GM23248 (cell line): Measurements from ENCODE around the gene PODXL2. TPM values are rescaled to one million over a fixed set of nuclear protein-coding genes. Genes with fewer than 3 reads are reported as not detected.

ENCODE experiments used
- DNase-seq: peaks from one replicate; pipeline ENCODE4 v3.0.0-alpha.2; 2015
- H2AFZ ChIP-seq: fragments of 200-600 bp; sonication (generic); 2 replicates; pipeline ENCODE4 v1.6.1; 2016; ENCODE audit warnings: antibody characterized with exemption
- H3F3A ChIP-seq: fragments of 200-600 bp; sonication (generic); 2 replicates; pipeline ENCODE4 v1.6.1; 2016; ENCODE audit warnings: mild to moderate bottlenecking, antibody characterized with exemption, mixed run types; ENCODE audit not compliant: insufficient read depth
- H3K27ac ChIP-seq: fragments of 200-600 bp; sonication (generic); 2 replicates; pipeline ENCODE4 v1.5.1; 2016; ENCODE audit warnings: mild to moderate bottlenecking
- H3K27me3 ChIP-seq: fragments of 200-600 bp; sonication (generic); replicated peaks from 2 replicates; pipeline ENCODE4 v1.6.1; 2016; ENCODE audit warnings: mild to moderate bottlenecking; ENCODE audit not compliant: insufficient read depth
- H3K36me3 ChIP-seq: fragments of 200-600 bp; sonication (generic); 2 replicates; pipeline ENCODE4 v1.6.1; 2016; ENCODE audit warnings: low read depth, mild to moderate bottlenecking
- H3K4me1 ChIP-seq: fragments of 200-600 bp; sonication (generic); 2 replicates; pipeline ENCODE4 v1.6.1; 2016; ENCODE audit warnings: mild to moderate bottlenecking; ENCODE audit not compliant: insufficient read depth
- H3K4me2 ChIP-seq: fragments of 200-600 bp; sonication (generic); one replicate; pipeline ENCODE4 v1.6.1; 2016; ENCODE audit warnings: mild to moderate bottlenecking; ENCODE audit not compliant: unreplicated experiment
- H3K4me3 ChIP-seq: fragments of 200-600 bp; sonication (generic); 2 replicates; pipeline ENCODE4 v1.5.1; 2016; ENCODE audit warnings: mild to moderate bottlenecking
- H3K79me2 ChIP-seq: fragments of 200-600 bp; sonication (generic); 2 replicates; pipeline ENCODE4 v1.6.1; 2016; ENCODE audit warnings: mild to moderate bottlenecking; ENCODE audit not compliant: insufficient read depth
- H3K9ac ChIP-seq: fragments of 200-600 bp; sonication (generic); 2 replicates; pipeline ENCODE4 v1.6.1; 2016; ENCODE audit warnings: mild to moderate bottlenecking
- H3K9me2 ChIP-seq: fragments of 200-600 bp; sonication (generic); 2 replicates; pipeline ENCODE4 v1.6.1; 2016; ENCODE audit warnings: mixed run types, mild to moderate bottlenecking, moderate library complexity; ENCODE audit not compliant: insufficient read depth
- H3K9me3 ChIP-seq: fragments of 200-600 bp; sonication (generic); one replicate; pipeline ENCODE4 v1.6.1; 2017; ENCODE audit warnings: low read depth
- H4K20me1 ChIP-seq: fragments of 200-600 bp; sonication (generic); 2 replicates; pipeline ENCODE4 v1.6.0; 2016; ENCODE audit not compliant: insufficient read depth
- EZH2 ChIP-seq: fragments of 200-600 bp; sonication (generic); IDR thresholded peaks from 2 replicates; pipeline ENCODE4 v1.6.1; 2018; ENCODE audit warnings: antibody characterized with exemption, mild to moderate bottlenecking; ENCODE audit not compliant: insufficient read depth, poor library complexity, severe bottlenecking
- EZH2phosphoT487 ChIP-seq: fragments of 200-600 bp; sonication (generic); IDR thresholded peaks from 2 replicates; pipeline ENCODE4 v1.6.1; 2018; ENCODE audit warnings: antibody characterized with exemption, moderate library complexity, mild to moderate bottlenecking, low read depth; ENCODE audit not compliant: insufficient read depth
- WGBS, 2 experiments: methylation state at CpG; one replicate each; pipeline ENCODE4 v1.1.6; 2015 to 2017; ENCODE audit warnings: low lambda C conversion rate in 2 of 2, low coverage in 1 of 2; ENCODE audit errors: missing lambda C conversion rate in 2 of 2; 5-methylcytosine and 5-hydroxymethylcytosine counted together
- in situ Hi-C: fragments of 300-500 bp; cut with MboI; formaldehyde crosslinking; loops from 2 replicates; pipeline ENCODE4 v1.15.0; 2020
- polyA plus RNA-seq: library from polyadenylated mRNA; unstranded; fragments of >200 nt; fragmentation: Nextera tagmentation; extraction: Ambion mirVana; gene quantifications from 2 replicates; pipeline ENCODE4 v1.2.1, GENCODE V29; 2016
- total RNA-seq: library from RNA; depleted of rRNA; stranded (reverse); fragments of >200 nt; shearing (Covaris generic); gene quantifications from 2 replicates; pipeline ENCODE4 v1.2.3, GENCODE V29; 2014

PODXL2 gene
- total and polyA plus RNA-seq, 2 experiments from 2014 or later, result 1.8 to 2.5 TPM

- in situ Hi-C loops, result no loop called here
These were observed 7.0 kb upstream of the PODXL2 start for GRCh38 chr3:127622031-127622430.

GRCh38 chr3:127622772-127623576 lies 6.0 kb upstream of the PODXL2 start:
- H3K4me1 ChIP-seq, result no peaks in the 10 kb centered on the region
- H3K79me2 ChIP-seq, result no peaks in the 10 kb centered on the region
- no peak overlapping the region for H3K4me3 ChIP-seq
- no peaks in the 10 kb centered on the region for H3K36me3 ChIP-seq
- H3K27ac ChIP-seq, result no peak overlapping the region
- no peaks in the 10 kb centered on the region for H4K20me1 ChIP-seq
- H3K9ac ChIP-seq, result no peak overlapping the region
- no peak overlapping the region for H3K4me2 ChIP-seq
- 82 to 83% methylated on average over 8 of the region's 8 CpGs for WGBS, 2 experiments
- TF ChIP-seq EZH2phosphoT487 (no peak), EZH2 (no peak)
- in situ Hi-C loops, result no loop called here
- DNase-seq, result no peak
- peaks cover 3% of the 10 kb centered on the region; the same call in 1 of the 2 replicates for H3F3A ChIP-seq
- H3K9me2 ChIP-seq, result no peaks in the 10 kb centered on the region
- H3K9me3 ChIP-seq, result no peaks in the 10 kb centered on the region
- H3K27me3 ChIP-seq, result peaks cover 2% of the 10 kb centered on the region; the same call in 1 of the 2 replicates
- H2AFZ ChIP-seq, result no peak overlapping the region

More at GRCh38 chr3:127622031-127622430, 7.0 kb upstream of the PODXL2 start:
- no peaks in the 10 kb centered on the region for H3K9me3 ChIP-seq
- no peak overlapping the region for H3K27ac ChIP-seq
- no peaks in the 10 kb centered on the region for H3K36me3 ChIP-seq
- H4K20me1 ChIP-seq, result no peaks in the 10 kb centered on the region
- H3K4me2 ChIP-seq, result no peak overlapping the region
- no peaks in the 10 kb centered on the region for H3K4me1 ChIP-seq
- H3K27me3 ChIP-seq, result no peaks in the 10 kb centered on the region
- H3K4me3 ChIP-seq, result no peak overlapping the region
- no peak for TF ChIP-seq EZH2phosphoT487
- no peak for TF ChIP-seq EZH2
- H2AFZ ChIP-seq, result no peak overlapping the region
- WGBS, 2 experiments, result 96% methylated on average over 11 of the region's 11 CpGs
- no peak for DNase-seq
- H3K9ac ChIP-seq, result no peak overlapping the region
- H3K79me2 ChIP-seq, result no peaks in the 10 kb centered on the region
- no peaks in the 10 kb centered on the region for H3K9me2 ChIP-seq
- no peaks in the 10 kb centered on the region for H3F3A ChIP-seq

GRCh38 chr3:127624063-127624462 lies 4.9 kb upstream of the PODXL2 start:
- no peaks in the 10 kb centered on the region for H3K36me3 ChIP-seq
- peaks cover 10% of the 10 kb centered on the region; the same call in 1 of the 2 replicates for H3K27me3 ChIP-seq
- H3K4me2 ChIP-seq, result no peak overlapping the region
- no peak overlapping the region for H3K9ac ChIP-seq
- H3F3A ChIP-seq, result peaks cover 8% of the 10 kb centered on the region
- no peaks in the 10 kb centered on the region for H3K9me3 ChIP-seq
- H3K4me1 ChIP-seq, result no peaks in the 10 kb centered on the region
- H3K79me2 ChIP-seq, result no peaks in the 10 kb centered on the region
- no peak overlapping the region for H2AFZ ChIP-seq
- no peaks in the 10 kb centered on the region for H4K20me1 ChIP-seq
- no peak overlapping the region for H3K4me3 ChIP-seq
- WGBS, 2 experiments, result 82 to 84% methylated on average over 5 of the region's 5 CpGs
- no peak overlapping the region for H3K27ac ChIP-seq
- no peaks in the 10 kb centered on the region for H3K9me2 ChIP-seq
- TF ChIP-seq EZH2phosphoT487, result no peak
- no peak for TF ChIP-seq EZH2
- no peak for DNase-seq
- in situ Hi-C loops, result no loop called here

- Histone ChIP-seq H3K4me1 (no peaks in the 10 kb centered on the region), H3K27me3 (peaks cover 20% of the 10 kb centered on the region), H3K4me3 (no peak overlapping the region), H3K9me2 (no peaks in the 10 kb centered on the region), H3F3A (peaks cover 8% of the 10 kb centered on the region), H2AFZ (no peak overlapping the region), H3K9me3 (no peaks in the 10 kb centered on the region), H3K36me3 (no peaks in the 10 kb centered on the region), H4K20me1 (no peaks in the 10 kb centered on the region), H3K79me2 (no peaks in the 10 kb centered on the region), H3K9ac (no peak overlapping the region), H3K27ac (no peak overlapping the region), H3K4me2 (no peak overlapping the region)
- TF ChIP-seq EZH2phosphoT487 (no peak), EZH2 (no peak)
- in situ Hi-C loops, result no loop called here
- WGBS, 2 experiments, result 26 to 27% methylated on average over 2 of the region's 2 CpGs
- DNase-seq, result no peak
These were observed 3.2 kb upstream of the PODXL2 start for GRCh38 chr3:127625821-127626220.
